Measurements from ENCODE around the gene PLS1.
"Not testable (repeated sequence)": the region's sequence is repeated elsewhere in the genome, so short reads cannot be mapped to it uniquely, and the experiment has no call there.

GRCh38 chr3:142750531-142750930, 154.3 kb downstream of the PLS1 start:
- TF ChIP-seq, protein P1, sequence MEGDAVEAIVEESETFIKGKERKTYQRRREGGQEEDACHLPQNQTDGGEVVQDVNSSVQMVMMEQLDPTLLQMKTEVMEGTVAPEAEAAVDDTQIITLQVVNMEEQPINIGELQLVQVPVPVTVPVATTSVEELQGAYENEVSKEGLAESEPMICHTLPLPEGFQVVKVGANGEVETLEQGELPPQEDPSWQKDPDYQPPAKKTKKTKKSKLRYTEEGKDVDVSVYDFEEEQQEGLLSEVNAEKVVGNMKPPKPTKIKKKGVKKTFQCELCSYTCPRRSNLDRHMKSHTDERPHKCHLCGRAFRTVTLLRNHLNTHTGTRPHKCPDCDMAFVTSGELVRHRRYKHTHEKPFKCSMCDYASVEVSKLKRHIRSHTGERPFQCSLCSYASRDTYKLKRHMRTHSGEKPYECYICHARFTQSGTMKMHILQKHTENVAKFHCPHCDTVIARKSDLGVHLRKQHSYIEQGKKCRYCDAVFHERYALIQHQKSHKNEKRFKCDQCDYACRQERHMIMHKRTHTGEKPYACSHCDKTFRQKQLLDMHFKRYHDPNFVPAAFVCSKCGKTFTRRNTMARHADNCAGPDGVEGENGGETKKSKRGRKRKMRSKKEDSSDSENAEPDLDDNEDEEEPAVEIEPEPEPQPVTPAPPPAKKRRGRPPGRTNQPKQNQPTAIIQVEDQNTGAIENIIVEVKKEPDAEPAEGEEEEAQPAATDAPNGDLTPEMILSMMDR (IDR thresholded peaks at IDR 0.05; ENCODE audit: low read depth, low read length), result not testable (repeated sequence)
- not testable (repeated sequence) for TF ChIP-seq POLR2A (IDR thresholded peaks at IDR 0.05; ENCODE audit: extremely low read depth, insufficient read length); MYC (IDR thresholded peaks at IDR 0.05; ENCODE audit: low read depth, low read length)
- TF ChIP-seq, protein P2, sequence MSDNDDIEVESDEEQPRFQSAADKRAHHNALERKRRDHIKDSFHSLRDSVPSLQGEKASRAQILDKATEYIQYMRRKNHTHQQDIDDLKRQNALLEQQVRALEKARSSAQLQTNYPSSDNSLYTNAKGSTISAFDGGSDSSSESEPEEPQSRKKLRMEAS (IDR thresholded peaks at IDR 0.05; ENCODE audit: low read depth, low read length), result not testable (repeated sequence)
